HCT116 (cell line): ENCODE data around the gene TMPRSS13. TPM values are rescaled to one million over a fixed set of nuclear protein-coding genes. Genes with fewer than 3 reads are reported as not detected.

Source experiments
- ATAC-seq: fragments of 200-7000 bp; cut with Tn5 transposase; 2 replicates; pipeline ENCODE4 v1.9.1; 2020; ENCODE audit warnings: mild to moderate bottlenecking, moderate library complexity
- BruUV-seq: library from RNA; stranded (reverse); fragments of 400-500 nt; replicated peaks from 2 replicates; lab custom pipeline; 2021; lab: Mats Ljungman, UMichigan
- CTCF ChIA-PET: fragments of 300-600 bp; sonication (Branson Sonifier 250); formaldehyde crosslinking; loops from one replicate; lab custom pipeline; 2021; ENCODE audit warnings: antibody characterized with exemption; lab: Charles Lee
- POLR2A ChIA-PET: fragments of 300-600, 350-600 bp; sonication (Branson Sonifier 250); formaldehyde crosslinking; loops from one replicate; lab custom pipeline; 2021; ENCODE audit warnings: antibody characterized with exemption; lab: Charles Lee
- RAD21 ChIA-PET, 2 experiments: fragments of 300-600 bp; sonication (Branson Sonifier 250); formaldehyde crosslinking; loops; one replicate each; lab custom pipeline; 2023; ENCODE audit warnings: low total read pairs in 2 of 2; ENCODE audit not compliant: uncharacterized antibody in 2 of 2, unreplicated experiment in 2 of 2, low non-redundant PET in 1 of 2; lab: Charles Lee
- DNase-seq: peaks from one replicate; pipeline ENCODE4 v3.0.0-alpha.2; 2010; ENCODE audit warnings: low read depth, low spot score
- H2AFZ ChIP-seq: fragments of 200-600 bp; shearing (Covaris generic), sonication (generic); 2 replicates; pipeline ENCODE4 v1.6.1; 2017; ENCODE audit warnings: low read depth, mixed run types, mixed read lengths, antibody characterized with exemption, low read length; ENCODE audit not compliant: poor library complexity, severe bottlenecking
- H3K27ac ChIP-seq: 2 replicates; pipeline ENCODE4 v1.5.1; 2012; ENCODE audit warnings: low read depth, low read length
- H3K27me3 ChIP-seq: fragments of 200-600 bp; sonication (generic); 2 replicates; pipeline ENCODE4 v1.6.1; 2016; ENCODE audit warnings: mixed run types, low read length, mixed read lengths; ENCODE audit not compliant: insufficient read depth
- H3K36me3 ChIP-seq, 2 experiments: fragments of 200-500 bp in 1 of 2; fragments of 200-600 bp in 1 of 2; sonication (Bioruptor generic) in 1 of 2; sonication (generic) in 1 of 2; 2 replicates each; pipeline versions ENCODE4 v1.5.1 to v1.6.1; 2014 to 2016; ENCODE audit warnings: low read length in 2 of 2, inconsistent platforms in 1 of 2, mixed read lengths in 1 of 2, mixed run types in 1 of 2; ENCODE audit not compliant: insufficient read depth in 2 of 2, control insufficient read depth in 1 of 2
- H3K4me1 ChIP-seq, 2 experiments: fragments of 200-600 bp in 1 of 2; sonication (generic) in 1 of 2; 2 replicates each; pipeline versions ENCODE4 v1.5.1 to v1.6.1; 2012 to 2017; ENCODE audit warnings: low read length in 2 of 2, inconsistent platforms in 1 of 2, mild to moderate bottlenecking in 1 of 2, mixed read lengths in 1 of 2, mixed run types in 1 of 2, moderate library complexity in 1 of 2; ENCODE audit not compliant: insufficient read depth in 2 of 2, control insufficient read depth in 1 of 2
- H3K4me2 ChIP-seq: fragments of 200-600 bp; sonication (generic); 2 replicates; pipeline ENCODE4 v1.6.1; 2017; ENCODE audit warnings: mixed run types, low read length, mixed read lengths
- H3K4me3 ChIP-seq, 2 experiments: fragments of 200-600 bp in 1 of 2; sonication (generic) in 1 of 2; replicated peaks in 1 of 2; 2 replicates each; pipeline ENCODE4 v1.5.1; 2011 to 2016; ENCODE audit warnings: low read length in 2 of 2, control low read depth in 1 of 2, low read depth in 1 of 2, mild to moderate bottlenecking in 1 of 2, mixed read lengths in 1 of 2, mixed run types in 1 of 2
- H3K79me2 ChIP-seq: fragments of 200-600 bp; sonication (generic); 2 replicates; pipeline ENCODE4 v1.6.1; 2017; ENCODE audit warnings: mild to moderate bottlenecking, mixed run types, low read length, moderate library complexity, mixed read lengths; ENCODE audit not compliant: insufficient read depth
- H3K9ac ChIP-seq: fragments of 200-600 bp; sonication (generic); 2 replicates; pipeline ENCODE4 v1.6.1; 2016; ENCODE audit warnings: low read length, mixed read lengths
- H3K9me2 ChIP-seq: fragments of 200-600 bp; sonication (generic), shearing (Covaris generic); 2 replicates; pipeline ENCODE4 v1.6.1; 2017; ENCODE audit warnings: mixed run types, mild to moderate bottlenecking, moderate library complexity; ENCODE audit not compliant: insufficient read depth
- H3K9me3 ChIP-seq, 2 experiments: fragments of 200-500 bp in 1 of 2; fragments of 200-600 bp in 1 of 2; sonication (Bioruptor generic) in 1 of 2; sonication (generic) in 1 of 2; 2 replicates each; pipeline ENCODE4 v1.6.1; 2014 to 2017; ENCODE audit warnings: low read length in 2 of 2, mixed read lengths in 2 of 2, inconsistent platforms in 1 of 2, low read depth in 1 of 2, mild to moderate bottlenecking in 1 of 2, mixed run types in 1 of 2, moderate library complexity in 1 of 2; ENCODE audit not compliant: control insufficient read depth in 1 of 2, insufficient read depth in 1 of 2
- H4K20me1 ChIP-seq: fragments of 200-600 bp; sonication (generic), shearing (Covaris generic); 2 replicates; pipeline ENCODE4 v1.6.1; 2017; ENCODE audit warnings: mixed run types, mild to moderate bottlenecking, moderate library complexity; ENCODE audit not compliant: insufficient read depth
- ATF3 ChIP-seq: IDR thresholded peaks from 2 replicates; pipeline ENCODE4 v1.6.1; 2012
- CBX3 ChIP-seq: IDR thresholded peaks from 2 replicates; pipeline ENCODE4 v1.6.1; 2012; ENCODE audit warnings: low read depth
- CEBPB ChIP-seq: IDR thresholded peaks from 2 replicates; pipeline ENCODE4 v1.6.1; 2012; ENCODE audit warnings: low read depth
- CTCF ChIP-seq, 3 experiments: fragments of 200-600 bp in 1 of 3; sonication (generic) in 1 of 3; IDR thresholded peaks in 2 of 3; conservative IDR thresholded peaks in 1 of 3; 2 replicates each; pipeline ENCODE4 v1.5.1; 2012 to 2017; ENCODE audit warnings: low read depth in 2 of 3, low read length in 2 of 3, antibody characterized with exemption in 1 of 3, borderline replicate concordance in 1 of 3, control low read depth in 1 of 3, mild to moderate bottlenecking in 1 of 3, mixed read lengths in 1 of 3, mixed run types in 1 of 3, moderate library complexity in 1 of 3; ENCODE audit not compliant: insufficient read depth in 1 of 3
- EGR1 ChIP-seq: IDR thresholded peaks from 2 replicates; pipeline ENCODE4 v1.6.1; 2012; ENCODE audit warnings: low read depth
- ELF1 ChIP-seq: IDR thresholded peaks from 2 replicates; pipeline ENCODE4 v1.6.1; 2012; ENCODE audit warnings: low read depth, borderline replicate concordance
- EZH2phosphoT487 ChIP-seq: fragments of 200-600 bp; IDR thresholded peaks from 2 replicates; pipeline ENCODE4 v1.6.1; 2018; ENCODE audit warnings: antibody characterized with exemption, borderline replicate concordance
- FOSL1 ChIP-seq: IDR thresholded peaks from 2 replicates; pipeline ENCODE4 v1.6.1; 2012; ENCODE audit warnings: low read depth
- JUND ChIP-seq: IDR thresholded peaks from 2 replicates; pipeline ENCODE4 v1.6.1; 2012
- MAX ChIP-seq: IDR thresholded peaks from 2 replicates; pipeline ENCODE4 v1.6.1; 2012
- RAD21 ChIP-seq: IDR thresholded peaks from 2 replicates; pipeline ENCODE4 v1.6.1; 2012; ENCODE audit warnings: low read depth, mild to moderate bottlenecking
- REST ChIP-seq: IDR thresholded peaks from 2 replicates; pipeline ENCODE4 v1.6.1; 2012; ENCODE audit warnings: low read depth
- SIN3A ChIP-seq: IDR thresholded peaks from 2 replicates; pipeline ENCODE4 v1.6.1; 2012; ENCODE audit warnings: low read depth
- SP1 ChIP-seq: IDR thresholded peaks from 2 replicates; pipeline ENCODE4 v1.6.1; 2012; ENCODE audit warnings: low read depth
- SRF ChIP-seq: IDR thresholded peaks from 2 replicates; pipeline ENCODE4 v1.6.1; 2012; ENCODE audit warnings: low read depth
- TCF7L2 ChIP-seq: IDR thresholded peaks from 2 replicates; pipeline ENCODE4 v1.7.0; 2011; ENCODE audit warnings: borderline replicate concordance, inconsistent platforms; ENCODE audit not compliant: insufficient read depth, insufficient read length; ENCODE audit errors: extremely low read depth
- YY1 ChIP-seq: IDR thresholded peaks from 2 replicates; pipeline ENCODE4 v1.6.1; 2011; ENCODE audit warnings: low read length, low read depth, moderate library complexity, mild to moderate bottlenecking; ENCODE audit not compliant: insufficient replicate concordance; ENCODE audit errors: extremely low read depth
- ZBTB33 ChIP-seq: IDR thresholded peaks from 2 replicates; pipeline ENCODE4 v1.6.1; 2011; ENCODE audit warnings: mild to moderate bottlenecking, low read length, moderate library complexity; ENCODE audit not compliant: insufficient replicate concordance; ENCODE audit errors: extremely low read depth
- ZFX ChIP-seq: fragments of 450-650 bp; IDR thresholded peaks from 2 replicates; pipeline ENCODE4 v1.6.1; 2017
- ZNF274 ChIP-seq: fragments of 200-500 bp; sonication (Bioruptor generic); IDR thresholded peaks from 2 replicates; pipeline ENCODE4 v1.6.1; 2014; ENCODE audit warnings: mild to moderate bottlenecking, low read depth, low read length, inconsistent platforms
- intact Hi-C: fragments of 100-400 bp; cut with micrococcal nuclease; formaldehyde crosslinking; loops from 2 replicates; pipeline ENCODE4 v1.10.0; 2022
- total RNA-seq: library from RNA; stranded (reverse); gene quantifications from one replicate; pipeline ENCODE4 v1.2.1, GENCODE V29; 2021; ENCODE audit not compliant: unreplicated experiment

Gene TMPRSS13
- total RNA-seq, 1 experiment from 2014 or later = 0.52 TPM

GRCh38 chr11:117891362-117891761 is 37.8 kb downstream of the TMPRSS13 start (continued):
- TF ChIP-seq REST = no peak
- no peak for TF ChIP-seq ELF1
- no peak for TF ChIP-seq CEBPB
- no peak for TF ChIP-seq EGR1
- no peak for TF ChIP-seq JUND
- no peak for TF ChIP-seq ATF3
- no peak for TF ChIP-seq ZFX
- no peak for TF ChIP-seq SIN3A
- TF ChIP-seq RAD21 = no peak

- H3K79me2 ChIP-seq = no peaks in the 10 kb centered on the region
- ChIA-PET RAD21 (no interaction called here), POLR2A (no interaction called here), CTCF (no interaction called here)
- no peak overlapping the region for H3K4me3 ChIP-seq
- no peaks in the 10 kb centered on the region for H3K27me3 ChIP-seq
- H3K9ac ChIP-seq = no peak overlapping the region
- H3K9me3 ChIP-seq = no peaks in the 10 kb centered on the region
- H3K4me2 ChIP-seq = no peak overlapping the region
- no peaks in the 10 kb centered on the region for H3K9me2 ChIP-seq
- no peaks in the 10 kb centered on the region for H3K36me3 ChIP-seq
- H3K4me1 ChIP-seq = no peaks in the 10 kb centered on the region
- no TSS peak for BruUV-seq
- DNase-seq (no peak), ATAC-seq (no peak)
- no peak overlapping the region for H3K27ac ChIP-seq
- no peak overlapping the region for H2AFZ ChIP-seq
- intact Hi-C loops = no loop called here
- no peaks in the 10 kb centered on the region for H4K20me1 ChIP-seq
- TF ChIP-seq YY1 (no peak), ZFX (no peak), EGR1 (no peak), EZH2phosphoT487 (no peak), FOSL1 (no peak), SRF (no peak), CTCF (IDR thresholded peaks at IDR 0.05 in 2 of 3, conservative IDR thresholded peaks at IDR 0.05 in 1 of 3; ENCODE audit: borderline replicate concordance in 1 of 3, insufficient read depth in 1 of 3, low read depth in 2 of 3, low read length in 2 of 3) (no peak), ZNF274 (no peak), TCF7L2 (no peak), MAX (no peak), RAD21 (no peak), CBX3 (no peak), ZBTB33 (no peak), SP1 (no peak)
These were observed 41.0 kb downstream of the TMPRSS13 start for GRCh38 chr11:117888139-117888566.
